Activated T-cell treated with anti-CD3 and anti-CD28 coated beads for 1 hour (primary cell): Measurements from ENCODE around the gene PRMT1.
"Not testable (repeated sequence)": the region's sequence is repeated elsewhere in the genome, so short reads cannot be mapped to it uniquely, and the experiment has no call there.

Source experiments
- DNase-seq: peaks from one replicate; pipeline ENCODE4 v3.0.0-alpha.2; 2020; ENCODE audit warnings: low read depth

PRMT1 gene

GRCh38 chr19:49677231-49677900, at the start of gene PRMT1:
Gene PRMT1 (plus strand): TSS chr19:49677271. CDS start chr19:49677281, 10 bp downstream.
- no peak for DNase-seq

DNA sequence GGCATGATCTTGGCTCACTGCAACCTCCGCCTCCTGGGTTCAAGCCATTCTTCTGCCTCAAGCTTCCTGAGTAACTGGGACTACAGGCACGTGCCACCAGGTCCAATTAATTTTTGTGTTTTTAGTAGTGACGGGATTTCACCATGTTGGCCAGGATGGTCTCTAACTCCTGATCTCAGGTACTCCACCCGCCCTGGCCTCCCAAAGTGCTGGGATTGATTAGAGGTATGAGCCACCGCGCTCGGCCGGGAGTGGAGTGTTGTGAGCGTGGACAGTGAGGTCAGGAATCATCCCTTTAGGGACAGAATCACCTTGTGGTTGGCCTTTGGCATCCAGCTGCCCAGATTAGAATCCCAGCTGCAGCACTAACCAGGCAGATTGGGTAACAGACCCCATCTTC, 47.4 kb upstream of the PRMT1 start:
- DNase-seq, result no peak

GRCh38 chr19:49631014-49631588, 46.0 kb upstream of the PRMT1 start:
- DNase-seq, result no peak

- no peak for DNase-seq
Measured at GRCh38 chr19:49631610-49632192, 45.4 kb upstream of the PRMT1 start.

DNA sequence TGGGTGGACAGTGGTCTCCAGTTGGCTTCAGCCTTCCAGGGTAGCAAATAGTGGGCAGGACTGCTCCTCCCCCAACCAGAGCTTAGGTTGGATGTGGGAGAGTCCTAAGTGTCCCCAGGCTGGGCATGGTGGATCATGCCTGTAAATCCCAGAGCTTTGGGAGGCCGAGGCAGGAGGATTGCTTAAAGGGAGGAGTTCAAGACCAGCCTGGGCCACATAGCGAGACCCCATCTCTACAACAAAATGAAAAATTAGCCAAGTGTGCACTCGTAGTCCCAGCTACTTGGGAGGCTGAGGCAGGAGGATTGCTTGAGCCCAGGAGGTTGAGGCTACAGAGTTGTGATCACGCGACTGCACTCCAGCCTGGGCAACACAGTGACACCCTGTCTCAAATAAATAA, 44.5 kb upstream of the PRMT1 start:
- DNase-seq, result no peak

GRCh38 chr19:49633273-49633672, 43.8 kb upstream of the PRMT1 start:
- not testable (repeated sequence) for DNase-seq

- no peak for DNase-seq
Measured at GRCh38 chr19:49635530-49636232, 41.4 kb upstream of the PRMT1 start.

DNA sequence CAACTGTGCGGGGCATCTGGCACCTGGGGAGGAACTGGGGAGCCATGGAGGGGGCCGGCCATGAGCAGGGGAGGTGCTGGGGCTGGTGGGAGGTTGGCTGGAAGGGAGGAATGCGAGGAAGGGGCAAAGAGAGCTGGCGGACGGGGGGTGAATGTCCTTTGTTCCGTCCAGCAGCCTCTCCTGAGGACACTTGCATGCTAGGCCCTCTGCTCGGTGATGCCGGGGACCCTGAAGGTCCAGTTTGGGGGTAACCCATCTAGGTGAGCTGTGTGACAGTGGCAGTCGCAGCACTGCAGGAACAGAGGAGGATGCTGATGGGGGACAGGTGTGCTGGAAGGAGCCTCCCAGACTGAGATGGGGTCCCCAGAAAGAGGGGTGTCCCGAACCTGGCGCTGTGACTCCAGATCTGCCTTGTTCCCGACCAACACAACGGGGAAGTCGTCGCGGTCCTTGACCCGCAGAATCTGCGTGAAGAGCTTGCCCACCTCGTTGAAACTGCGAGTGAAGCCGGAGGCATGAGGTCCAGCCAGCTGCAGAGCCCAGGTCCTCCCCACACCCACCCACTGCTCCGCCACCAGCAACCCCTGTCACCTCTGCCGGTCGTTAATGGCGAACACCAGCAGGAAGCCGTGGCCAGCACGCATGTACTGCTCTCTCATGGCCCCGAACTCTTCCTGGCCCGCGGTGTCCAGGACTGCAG, 40.7 kb upstream of the PRMT1 start:
- DNase-seq, result no peak

DNA sequence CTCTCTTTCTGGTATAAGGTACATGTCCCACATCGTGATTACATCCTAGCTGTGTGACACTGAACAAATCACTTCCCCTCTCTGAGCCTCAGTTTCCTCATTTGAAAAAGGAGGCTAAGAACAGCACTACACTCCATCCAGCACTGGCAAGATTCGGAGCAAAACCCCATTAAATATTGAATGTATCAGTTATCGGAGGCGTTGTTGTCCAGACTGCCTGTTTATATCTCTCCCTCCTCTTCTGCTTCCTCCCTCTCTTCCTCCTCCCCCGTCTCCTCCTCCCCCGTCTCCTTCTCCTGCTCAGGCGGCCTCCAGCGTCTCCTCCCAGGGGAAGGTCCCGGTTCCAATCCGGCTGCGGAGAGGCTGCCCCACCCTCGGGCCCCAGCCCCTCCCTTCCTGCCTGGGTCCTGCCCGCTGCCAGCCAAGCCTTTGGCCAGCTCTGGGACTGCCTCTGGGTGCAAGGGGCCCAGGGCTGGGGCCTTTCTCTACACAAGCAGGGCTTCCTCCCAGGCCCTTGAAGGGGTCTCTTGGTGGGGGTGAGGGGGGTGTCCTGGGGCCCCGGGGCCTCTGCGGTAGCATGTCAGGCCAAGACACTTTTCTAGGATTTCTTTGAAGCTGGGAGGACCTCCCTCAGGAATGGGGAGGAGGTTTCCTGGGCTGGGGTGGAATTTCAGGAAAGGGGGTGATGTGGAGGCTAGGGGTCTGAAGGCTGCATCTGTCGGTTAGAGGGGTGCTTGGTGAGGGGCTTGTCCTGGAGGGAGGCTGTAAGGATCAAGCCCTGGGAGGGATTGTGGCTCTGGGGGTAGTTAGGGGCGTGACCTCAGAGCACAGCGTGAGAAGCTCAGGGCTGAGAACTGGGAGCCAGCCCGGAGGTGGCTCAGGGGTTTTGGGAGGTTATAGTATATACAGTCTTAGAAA, 39.0 kb upstream of the PRMT1 start:
- no peak for DNase-seq

DNA sequence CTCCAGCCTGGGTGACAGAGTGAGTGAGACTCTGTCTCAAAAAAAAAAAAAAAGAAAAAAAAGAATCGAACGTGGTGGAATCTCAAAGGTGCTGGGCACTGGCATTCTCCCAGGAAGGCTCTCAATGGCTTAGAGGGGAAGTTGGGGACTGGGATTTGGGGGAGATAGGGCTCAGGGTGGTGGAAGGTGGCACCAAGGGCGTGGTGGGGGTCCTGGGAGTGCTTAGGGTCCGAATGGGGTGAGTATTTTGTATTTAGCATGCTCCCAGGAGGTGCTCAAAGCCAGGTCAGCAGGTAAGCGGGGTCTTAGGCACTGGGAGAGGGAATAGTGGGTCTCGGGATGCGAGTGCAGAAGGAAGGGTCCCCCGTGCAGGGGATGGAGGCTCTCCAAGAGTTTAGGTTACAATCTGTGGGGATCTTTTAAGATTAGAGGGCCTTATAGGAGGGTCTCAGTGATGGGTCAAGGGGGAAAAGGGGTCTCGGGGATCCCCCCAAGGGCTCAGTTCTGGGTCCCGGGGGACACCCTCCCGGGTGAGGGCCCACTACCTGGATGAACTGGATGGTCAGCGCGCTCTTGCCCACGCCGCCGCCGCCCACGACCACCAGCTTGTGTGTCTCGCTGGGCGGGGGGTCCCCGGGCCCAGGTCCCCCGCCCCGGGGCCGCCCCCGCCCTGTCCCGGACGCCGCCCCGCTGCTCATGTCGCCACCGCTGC, 37.5 kb upstream of the PRMT1 start:
- DNase-seq, result no peak

GRCh38 chr19:49640113-49640898, 36.8 kb upstream of the PRMT1 start, which contains the start of gene RRAS:
Gene RRAS (minus strand): TSS chr19:49640143. CDS start chr19:49640098, 45 bp downstream.
- peak; percentile 99 for DNase-seq

- DNase-seq, result peak; percentile 97
Measured at GRCh38 chr19:49641688-49642491, 35.2 kb upstream of the PRMT1 start, which contains the start of gene SCAF1. Gene SCAF1 (plus strand): TSS chr19:49642209. CDS start chr19:49645027, 2,818 bp downstream.

DNA sequence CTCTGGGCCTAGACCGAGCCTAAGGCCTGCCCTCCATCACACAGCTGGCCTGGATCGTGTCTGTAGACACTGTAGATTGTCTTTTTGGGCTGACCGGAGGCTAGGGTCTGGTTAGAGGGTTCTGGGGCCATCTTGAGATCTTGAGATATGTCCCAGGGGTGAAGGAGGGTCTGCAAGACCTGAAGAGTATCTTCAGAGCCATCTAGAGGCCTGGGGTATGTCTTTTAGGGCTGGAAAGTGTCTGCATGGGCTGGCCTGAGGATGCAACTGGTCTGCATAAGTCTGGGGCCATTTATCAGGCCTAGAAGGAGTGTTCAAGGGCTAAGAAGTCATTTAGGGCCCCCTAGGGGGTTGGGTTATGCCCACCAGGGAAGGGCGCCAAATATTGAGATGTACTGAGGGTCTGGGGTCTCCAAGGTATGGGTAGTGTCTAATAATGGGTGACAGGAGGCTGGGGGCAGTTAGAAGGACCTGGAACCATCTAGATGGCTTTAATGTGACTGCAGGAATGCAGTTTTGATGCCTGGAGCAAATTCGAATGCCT, 34.5 kb upstream of the PRMT1 start:
- no peak for DNase-seq

- no peak for DNase-seq
Measured at GRCh38 chr19:49643466-49643865, 33.6 kb upstream of the PRMT1 start.

DNA sequence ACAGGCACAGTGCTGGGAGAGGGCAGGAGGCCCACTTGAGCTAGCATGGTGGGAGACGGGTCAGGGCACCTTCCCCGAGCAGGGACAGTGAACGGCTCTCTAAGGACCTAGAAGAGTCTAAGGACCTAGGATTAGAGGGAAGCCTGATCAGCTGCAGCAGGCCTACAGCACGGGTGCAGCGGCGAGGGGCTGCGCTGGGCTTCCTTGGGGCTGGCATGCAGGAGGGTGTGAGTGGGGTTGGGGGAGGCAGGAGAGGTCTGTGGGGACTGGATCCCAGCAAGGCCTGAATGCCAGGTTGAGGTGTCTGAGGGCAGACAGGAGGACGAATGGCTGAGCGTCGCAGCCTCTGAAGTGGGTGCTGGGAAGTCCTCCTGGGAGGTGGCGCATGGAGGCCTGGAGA, 31.5 kb upstream of the PRMT1 start:
- DNase-seq, result no peak

- DNase-seq, result no peak
Measured at GRCh38 chr19:49645995-49646394, 31.1 kb upstream of the PRMT1 start.

DNA sequence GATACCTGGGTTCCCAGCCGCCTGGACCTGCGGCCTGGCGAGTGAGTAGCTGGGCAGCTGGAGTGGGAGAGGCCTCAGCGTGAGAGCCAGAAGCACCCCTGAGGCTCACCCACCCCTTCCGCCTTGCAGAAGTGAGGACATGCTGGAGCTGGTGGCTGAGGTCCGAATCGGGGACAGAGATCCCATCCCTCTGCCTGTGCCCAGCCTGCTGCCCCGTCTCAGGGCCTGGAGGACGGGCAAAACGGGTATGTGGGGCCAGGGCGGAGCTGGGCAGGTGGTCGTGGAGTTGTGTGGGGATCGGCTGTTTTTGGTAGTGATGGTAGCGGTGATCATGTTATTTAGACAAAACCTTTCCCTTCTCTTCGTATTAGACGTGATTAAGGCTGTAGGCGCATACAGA, 30.5 kb upstream of the PRMT1 start:
- no peak for DNase-seq

DNA sequence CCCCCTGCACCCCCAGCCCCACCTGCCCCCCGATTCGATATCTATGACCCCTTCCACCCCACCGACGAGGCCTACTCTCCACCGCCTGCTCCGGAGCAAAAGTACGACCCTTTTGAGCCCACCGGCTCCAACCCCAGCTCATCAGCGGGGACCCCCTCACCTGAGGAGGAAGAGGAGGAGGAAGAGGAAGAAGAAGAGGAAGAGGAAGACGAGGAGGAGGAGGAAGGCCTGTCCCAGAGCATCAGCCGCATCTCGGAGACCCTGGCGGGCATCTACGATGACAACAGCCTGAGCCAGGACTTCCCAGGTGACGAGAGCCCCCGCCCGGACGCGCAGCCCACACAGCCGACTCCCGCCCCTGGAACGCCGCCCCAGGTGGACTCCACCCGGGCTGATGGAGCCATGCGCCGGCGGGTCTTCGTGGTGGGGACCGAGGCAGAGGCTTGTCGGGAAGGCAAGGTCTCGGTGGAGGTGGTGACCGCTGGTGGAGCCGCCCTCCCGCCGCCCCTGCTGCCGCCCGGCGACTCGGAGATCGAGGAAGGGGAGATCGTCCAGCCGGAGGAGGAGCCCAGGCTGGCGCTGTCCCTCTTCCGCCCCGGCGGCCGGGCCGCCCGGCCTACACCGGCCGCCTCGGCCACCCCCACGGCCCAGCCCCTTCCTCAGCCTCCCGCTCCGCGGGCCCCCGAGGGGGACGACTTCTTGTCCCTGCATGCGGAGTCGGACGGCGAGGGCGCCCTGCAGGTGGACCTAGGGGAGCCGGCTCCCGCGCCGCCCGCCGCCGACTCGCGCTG, 25.8 kb upstream of the PRMT1 start:
- no peak for DNase-seq
